NOMO-1 (cell line): ENCODE measurements around the gene BTD.

ENCODE experiments used
- DNase-seq, 2 experiments: peaks; one replicate each; lab custom pipeline; 2025; ENCODE audit not compliant: unreplicated experiment in 2 of 2; lab: John Stamatoyannopoulos, UW

BTD gene

GRCh38 chr3:15660055-15660935 is 58.8 kb downstream of the BTD start:
- DNase-seq, result no peak

DNA sequence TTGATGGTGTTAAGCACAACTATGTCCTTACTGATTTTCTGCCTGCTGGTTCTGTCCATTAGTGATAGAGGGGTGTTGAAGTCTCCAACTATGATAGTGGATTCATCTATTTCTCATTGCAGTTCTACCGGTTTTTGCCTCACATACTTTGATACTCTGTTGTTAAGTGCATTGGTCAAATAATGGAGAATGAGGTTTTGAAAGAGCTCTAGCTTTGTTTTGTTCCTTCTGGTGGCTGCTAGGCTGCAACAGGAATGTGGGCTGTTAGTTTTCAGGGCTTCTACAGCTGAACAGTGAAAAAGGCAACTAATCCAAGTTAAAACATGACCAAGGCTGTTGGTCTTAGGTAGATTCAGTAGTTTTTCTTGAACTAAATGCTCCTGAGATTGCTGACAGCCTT is 62.6 kb downstream of the BTD start:
- DNase-seq, result no peak

DNA sequence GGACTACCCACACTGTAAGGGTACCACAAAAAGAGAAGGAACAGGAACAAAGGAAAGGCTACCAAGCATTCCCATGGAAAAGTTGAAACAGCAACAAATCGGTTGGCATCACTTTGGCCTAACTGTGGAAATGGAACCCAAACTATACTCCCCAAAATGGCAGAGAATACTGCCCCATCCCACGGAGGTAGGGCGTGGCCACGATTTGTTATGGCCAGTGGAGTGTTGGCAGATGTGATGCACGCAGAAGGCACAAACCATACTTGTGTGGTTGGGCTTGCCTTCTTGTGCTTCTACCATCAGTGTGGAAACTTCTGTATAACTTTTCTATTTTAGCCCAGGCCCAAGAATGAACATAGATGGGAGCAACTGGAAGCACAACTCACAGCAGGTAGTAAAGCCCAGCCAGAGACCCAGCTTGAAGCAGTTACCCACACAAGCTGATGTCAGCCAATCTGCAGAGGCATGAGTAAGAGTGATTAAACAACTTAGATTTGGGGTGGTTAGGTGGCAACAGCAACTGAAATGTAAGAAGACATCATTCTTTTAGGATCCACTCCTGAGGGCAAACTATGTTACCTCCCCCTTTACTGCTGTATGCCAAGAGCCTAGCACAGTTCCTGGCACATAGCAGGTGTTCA is 64.1 kb downstream of the BTD start:
- no peak for DNase-seq

GRCh38 chr3:15666277-15666676 is 64.7 kb downstream of the BTD start:
- DNase-seq, result no peak

DNA sequence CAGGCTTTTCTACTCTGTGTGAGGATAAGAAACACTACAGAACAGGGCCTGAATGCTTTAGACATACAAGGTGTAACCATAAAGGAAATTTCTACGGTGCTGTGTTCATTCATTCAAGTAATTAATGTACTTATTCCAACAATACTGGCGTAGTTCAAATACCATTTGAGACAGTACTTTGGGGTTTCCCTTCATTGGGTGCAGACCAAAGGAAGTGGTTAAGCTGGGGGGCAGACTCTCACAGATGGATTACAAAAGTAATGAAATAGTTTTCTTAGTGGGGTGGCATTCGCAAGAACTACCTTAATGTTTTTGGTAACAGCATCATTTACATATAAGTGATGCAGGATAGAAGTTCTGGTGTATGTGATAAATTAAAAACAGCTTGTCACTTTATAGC is 65.9 kb downstream of the BTD start:
- DNase-seq, result no peak

DNA sequence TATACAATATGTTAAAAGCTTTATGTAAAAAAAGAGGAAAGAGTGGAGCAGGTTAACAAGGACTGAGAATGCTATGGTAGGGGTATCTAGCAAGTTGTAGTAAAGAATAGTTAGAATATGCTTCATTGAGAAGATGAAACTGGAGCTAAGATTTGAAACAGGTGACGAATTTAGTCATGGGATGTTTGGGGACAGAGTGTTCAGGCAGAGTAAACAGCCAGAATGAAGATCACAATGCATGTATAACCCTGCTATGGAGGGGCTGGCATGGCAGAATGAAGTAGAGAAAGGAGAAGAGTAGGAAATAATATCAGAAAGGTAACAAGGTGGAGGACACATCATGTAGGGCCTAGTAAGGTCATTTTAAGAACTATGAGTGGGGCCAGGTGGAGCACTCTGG is 72.0 kb downstream of the BTD start:
- DNase-seq, result no peak

GRCh38 chr3:15676259-15676658 is 74.7 kb downstream of the BTD start:
- DNase-seq, result no peak

DNA sequence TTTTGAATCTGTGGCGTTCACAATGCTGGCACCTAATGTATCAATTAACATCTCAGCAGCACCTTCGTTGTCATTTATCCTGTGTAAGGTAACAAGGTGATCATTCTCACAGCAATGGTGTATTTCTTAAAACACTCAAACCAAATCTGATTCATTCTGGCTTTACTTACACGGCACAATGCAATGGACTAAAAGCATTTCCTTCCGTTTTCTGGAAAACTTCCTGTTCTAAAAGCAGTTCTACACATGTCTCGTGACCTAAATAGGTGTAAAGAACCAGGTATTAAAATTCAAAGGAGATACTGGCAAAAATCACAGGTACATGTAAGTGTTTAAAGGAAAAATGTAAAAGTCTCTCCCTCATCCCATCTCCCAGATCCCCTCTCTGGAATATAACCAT is 77.8 kb downstream of the BTD start:
- peak in 1 of 2 experiments; percentile 3 for DNase-seq

- DNase-seq, result no peak
Observed at GRCh38 chr3:15681668-15682067, 80.1 kb downstream of the BTD start.

DNA sequence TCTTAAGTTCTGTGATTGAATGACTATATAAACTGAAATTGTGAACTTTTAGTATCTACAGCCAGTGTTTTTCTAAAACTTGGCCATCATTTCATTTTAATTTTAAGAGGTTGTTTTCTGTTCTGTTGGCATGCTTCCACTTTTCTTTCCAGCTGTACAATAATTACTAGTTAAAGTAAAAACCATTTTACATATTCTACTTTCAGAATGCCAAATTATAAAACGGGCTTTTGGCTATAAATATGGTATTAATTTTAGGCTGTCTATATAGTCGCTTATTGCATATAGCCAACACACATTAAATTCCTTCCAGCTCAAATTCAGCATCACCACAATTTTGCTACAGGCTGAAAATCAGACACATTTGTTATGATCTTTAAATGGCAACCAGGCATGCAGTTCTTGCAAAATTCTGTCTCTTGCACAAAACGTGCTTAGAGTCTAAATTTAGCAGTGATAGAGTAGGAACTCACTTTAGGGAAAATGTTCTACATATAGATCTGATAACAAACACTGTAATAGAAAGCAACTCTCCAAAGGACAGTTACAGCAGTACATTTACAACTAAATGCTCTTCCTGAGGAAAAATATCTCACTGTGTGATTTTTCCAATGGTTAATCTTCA is 81.1 kb downstream of the BTD start:
- DNase-seq, result peak; percentile 69 to 80

- DNase-seq, result peak in 1 of 2 experiments; percentile 41
Observed at GRCh38 chr3:15683253-15683652, 81.7 kb downstream of the BTD start.

DNA sequence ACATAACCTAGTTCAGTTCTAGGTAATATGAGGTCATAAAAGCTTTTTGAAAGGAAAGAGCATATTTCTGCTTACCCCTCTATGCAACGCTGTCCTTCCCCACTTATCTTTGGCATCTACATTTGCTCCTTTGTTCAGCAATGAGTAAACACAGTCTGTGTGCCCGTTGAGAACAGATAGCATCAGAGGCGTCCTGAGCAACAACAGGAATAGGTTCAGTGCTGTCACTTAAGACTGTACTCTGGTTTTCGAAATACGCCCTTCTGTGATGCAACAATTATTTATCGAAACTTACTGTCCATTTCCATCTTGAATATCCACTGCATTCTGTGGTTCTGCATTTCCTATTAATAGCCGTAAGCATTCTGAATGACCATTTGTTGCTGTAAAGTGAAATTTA is 84.4 kb downstream of the BTD start:
- peak in 1 of 2 experiments; percentile 10 for DNase-seq

GRCh38 chr3:15690230-15690629 is 88.7 kb downstream of the BTD start:
- DNase-seq, result no peak

- DNase-seq, result no peak
Observed at GRCh38 chr3:15690748-15691147, 89.2 kb downstream of the BTD start.

DNA sequence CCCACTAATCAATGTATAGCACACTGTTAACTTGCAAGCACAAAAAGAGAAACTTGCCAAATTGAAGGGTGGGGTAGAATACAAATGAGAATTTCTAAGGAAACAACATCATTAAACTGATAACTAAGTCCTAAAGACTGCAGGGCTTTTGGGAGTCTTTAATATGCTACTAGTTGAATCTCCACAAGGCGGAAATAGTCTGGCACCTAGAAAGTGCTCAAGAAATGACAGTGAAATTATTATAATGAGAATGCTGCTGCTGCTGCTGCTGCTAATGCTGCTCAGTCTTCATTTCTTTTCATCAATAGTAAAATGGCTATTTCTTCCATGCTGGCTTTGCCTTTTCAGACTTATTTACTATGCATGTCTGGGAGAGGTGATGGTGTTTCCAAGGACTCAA is 91.8 kb downstream of the BTD start:
- DNase-seq, result no peak

DNA sequence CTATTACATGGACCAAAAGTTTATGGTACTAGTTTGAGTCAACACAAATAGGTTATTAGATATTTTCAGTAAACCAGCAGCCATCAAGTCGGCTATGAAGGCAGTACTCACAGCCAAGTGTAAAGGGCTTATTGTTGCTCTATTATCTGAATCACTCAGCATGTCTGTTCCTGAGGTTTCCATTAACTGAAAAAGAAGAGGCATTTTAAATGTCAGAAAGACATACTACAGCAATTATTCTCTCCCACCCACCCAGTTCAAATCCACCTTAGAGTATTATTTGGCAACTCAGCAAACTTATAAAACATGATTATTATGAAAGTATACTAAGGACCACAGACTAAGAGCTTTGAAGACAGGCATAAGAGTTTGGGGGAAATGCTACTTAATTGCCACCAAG is 93.1 kb downstream of the BTD start:
- DNase-seq, result no peak
